ENCODE measurements around the gene C4orf50.

- TF ChIP-seq CTCF (IDR thresholded peaks at IDR 0.05) (no peak), POLR2AphosphoS5 (IDR thresholded peaks at IDR 0.05) (no peak), EP300 (IDR thresholded peaks at IDR 0.05) (no peak), POLR2A (IDR thresholded peaks at IDR 0.05) (no peak)
Observed at GRCh38 chr4:6011686-6012085, 6.5 kb downstream of the C4orf50 start.

Data from sigmoid colon (tissue), 4 donors.